ENCODE data around the gene TBC1D14.
"Not testable (repeated sequence)": the region's sequence is repeated elsewhere in the genome, so short reads cannot be mapped to it uniquely, and the experiment has no call there.

TBC1D14 gene

GRCh38 chr4:7079909-7080308 lies 170.3 kb downstream of the TBC1D14 start:
- not testable (repeated sequence) for DNase-seq (ENCODE audit: low read depth in 2 of 2)
